Measurements from ENCODE around the gene FARSA.

DNA sequence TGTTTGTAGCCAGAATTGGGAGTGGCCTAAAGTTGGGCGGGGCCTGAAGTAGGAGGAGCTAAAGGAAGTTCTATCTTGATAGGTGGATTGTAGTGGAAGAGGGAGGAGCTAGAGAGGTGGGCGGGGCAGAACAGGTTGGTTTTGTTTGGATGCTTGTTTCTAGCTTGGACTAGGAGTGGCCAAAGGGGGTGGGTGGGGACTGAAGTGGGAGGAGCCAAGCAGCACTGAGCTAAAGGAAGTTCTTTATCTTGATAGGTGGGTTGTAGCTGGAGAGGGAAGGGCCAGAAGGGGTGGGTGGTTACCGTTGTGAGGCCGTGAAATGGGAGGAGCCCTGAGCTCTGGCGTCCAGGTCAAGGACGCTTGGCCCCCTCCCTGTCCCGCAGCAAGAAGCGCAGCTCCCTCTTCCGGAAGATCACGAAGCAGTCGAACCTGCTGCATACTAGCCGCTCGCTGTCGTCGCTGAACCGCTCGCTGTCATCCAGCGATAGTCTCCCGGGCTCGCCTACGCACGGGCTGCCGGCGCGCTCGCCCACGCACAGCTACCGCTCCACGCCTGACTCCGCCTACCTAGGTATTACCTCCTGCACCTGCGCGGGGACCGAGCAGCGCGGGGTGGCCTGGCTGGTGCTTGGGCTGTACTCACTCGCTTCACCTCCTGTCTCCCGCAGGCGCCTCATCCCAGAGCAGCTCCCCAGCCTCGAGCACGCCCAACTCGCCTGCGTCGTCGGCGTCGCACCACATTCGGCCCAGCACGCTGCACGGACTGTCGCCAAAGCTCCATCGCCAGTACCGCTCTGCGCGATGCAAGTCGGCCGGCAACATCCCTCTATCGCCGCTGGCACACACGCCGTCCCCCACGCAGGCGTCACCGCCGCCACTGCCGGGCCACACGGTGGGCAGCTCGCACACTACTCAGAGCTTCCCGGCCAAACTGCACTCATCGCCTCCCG lies 60.3 kb downstream of the FARSA start:
- TF ChIP-seq, protein P1, sequence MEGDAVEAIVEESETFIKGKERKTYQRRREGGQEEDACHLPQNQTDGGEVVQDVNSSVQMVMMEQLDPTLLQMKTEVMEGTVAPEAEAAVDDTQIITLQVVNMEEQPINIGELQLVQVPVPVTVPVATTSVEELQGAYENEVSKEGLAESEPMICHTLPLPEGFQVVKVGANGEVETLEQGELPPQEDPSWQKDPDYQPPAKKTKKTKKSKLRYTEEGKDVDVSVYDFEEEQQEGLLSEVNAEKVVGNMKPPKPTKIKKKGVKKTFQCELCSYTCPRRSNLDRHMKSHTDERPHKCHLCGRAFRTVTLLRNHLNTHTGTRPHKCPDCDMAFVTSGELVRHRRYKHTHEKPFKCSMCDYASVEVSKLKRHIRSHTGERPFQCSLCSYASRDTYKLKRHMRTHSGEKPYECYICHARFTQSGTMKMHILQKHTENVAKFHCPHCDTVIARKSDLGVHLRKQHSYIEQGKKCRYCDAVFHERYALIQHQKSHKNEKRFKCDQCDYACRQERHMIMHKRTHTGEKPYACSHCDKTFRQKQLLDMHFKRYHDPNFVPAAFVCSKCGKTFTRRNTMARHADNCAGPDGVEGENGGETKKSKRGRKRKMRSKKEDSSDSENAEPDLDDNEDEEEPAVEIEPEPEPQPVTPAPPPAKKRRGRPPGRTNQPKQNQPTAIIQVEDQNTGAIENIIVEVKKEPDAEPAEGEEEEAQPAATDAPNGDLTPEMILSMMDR (IDR thresholded peaks at IDR 0.05; ENCODE audit: insufficient read depth, low read length, poor library complexity, severe bottlenecking), result no peak
- no peak for TF ChIP-seq EZH2phosphoT487 (conservative IDR thresholded peaks at IDR 0.05; ENCODE audit: low read length)

All from SU-DHL-6 (cell line).